IMR-90 (cell line): ENCODE measurements around the gene RPL19. TPM values are rescaled to one million over a fixed set of nuclear protein-coding genes. Genes with fewer than 3 reads are reported as not detected.
"Not testable (repeated sequence)": the region's sequence is repeated elsewhere in the genome, so short reads cannot be mapped to it uniquely, and the experiment has no call there.

Experiments
- ATAC-seq: fragments of 200-7000 bp; cut with Tn5 transposase; 2 replicates; pipeline ENCODE4 v1.9.1; 2020; ENCODE audit warnings: low read depth, mild to moderate bottlenecking, moderate library complexity
- BruUV-seq: library from RNA; stranded (reverse); fragments of 400-500 nt; replicated peaks from 2 replicates; lab custom pipeline; 2021; lab: Mats Ljungman, UMichigan
- CTCF ChIA-PET: fragments of 300-600 bp; formaldehyde crosslinking; extraction: SDS; loops from one replicate; lab custom pipeline; 2021; ENCODE audit warnings: antibody characterized with exemption; lab: Yijun Ruan, JAX
- POLR2A ChIA-PET: fragments of 300-600 bp; sonication (Branson Sonifier 250); formaldehyde crosslinking; loops from one replicate; lab custom pipeline; 2022; ENCODE audit warnings: antibody characterized with exemption; ENCODE audit not compliant: unreplicated experiment; lab: Charles Lee
- DNase-seq: peaks from one replicate; pipeline ENCODE4 v3.0.0; 2013
- H2AFZ ChIP-seq: replicated peaks from 2 replicates; pipeline ENCODE3; 2013; ENCODE audit warnings: low read length, mild to moderate bottlenecking; ENCODE audit not compliant: poor library complexity
- H2AK5ac ChIP-seq: 2 replicates; pipeline ENCODE4 v1.6.1; 2013; ENCODE audit warnings: low read depth, low read length, inconsistent platforms
- H2AK9ac ChIP-seq: replicated peaks from 2 replicates; pipeline ENCODE3; 2013; ENCODE audit warnings: mild to moderate bottlenecking, low read depth, low read length, moderate library complexity; ENCODE audit not compliant: poor library complexity
- H2BK120ac ChIP-seq: 2 replicates; pipeline ENCODE4 v1.6.1; 2013; ENCODE audit warnings: low read depth, low read length, inconsistent platforms
- H2BK15ac ChIP-seq: 3 replicates; pipeline ENCODE4 v1.6.1; 2013; ENCODE audit warnings: low read depth, low read length, inconsistent platforms
- H2BK20ac ChIP-seq: 2 replicates; pipeline ENCODE4 v1.6.1; 2013; ENCODE audit warnings: low read depth, mild to moderate bottlenecking, inconsistent platforms, low read length, moderate library complexity
- H2BK5ac ChIP-seq: 2 replicates; pipeline ENCODE4 v1.6.1; 2013; ENCODE audit warnings: mild to moderate bottlenecking, low read depth, low read length, inconsistent platforms; ENCODE audit not compliant: poor library complexity, severe bottlenecking
- H3K14ac ChIP-seq: replicated peaks from 2 replicates; pipeline ENCODE4 v1.6.1; 2013; ENCODE audit warnings: low read depth, low read length, inconsistent platforms
- H3K18ac ChIP-seq: 2 replicates; pipeline ENCODE4 v1.6.1; 2013; ENCODE audit warnings: low read depth, low read length, control low read depth
- H3K23ac ChIP-seq: 2 replicates; pipeline ENCODE4 v1.6.1; 2013; ENCODE audit warnings: low read depth, low read length, inconsistent platforms
- H3K27ac ChIP-seq: 2 replicates; pipeline ENCODE4 v1.5.1; 2013; ENCODE audit warnings: mild to moderate bottlenecking, control low read depth, low read length; ENCODE audit not compliant: insufficient read depth
- H3K27me3 ChIP-seq: 2 replicates; pipeline ENCODE4 v1.6.1; 2013; ENCODE audit warnings: low read length; ENCODE audit not compliant: control insufficient read depth, insufficient read depth
- H3K36me3 ChIP-seq: 2 replicates; pipeline ENCODE4 v1.6.1; 2013; ENCODE audit warnings: low read length, mixed read lengths; ENCODE audit not compliant: control insufficient read depth, insufficient read depth
- H3K4ac ChIP-seq: 2 replicates; pipeline ENCODE4 v1.6.1; 2013; ENCODE audit warnings: low read depth, low read length, inconsistent platforms
- H3K4me1 ChIP-seq: 2 replicates; pipeline ENCODE4 v1.6.1; 2013; ENCODE audit warnings: low read length, mixed read lengths; ENCODE audit not compliant: control insufficient read depth, insufficient read depth
- H3K4me2 ChIP-seq: 2 replicates; pipeline ENCODE4 v1.6.1; 2013; ENCODE audit warnings: low read depth, mild to moderate bottlenecking, control low read depth, low read length, moderate library complexity
- H3K4me3 ChIP-seq: 2 replicates; pipeline ENCODE4 v1.5.1; 2013; ENCODE audit warnings: low read depth, mild to moderate bottlenecking, control low read depth, low read length, moderate library complexity; ENCODE audit not compliant: insufficient read depth
- H3K56ac ChIP-seq: 2 replicates; pipeline ENCODE4 v1.6.1; 2013; ENCODE audit warnings: low read length, inconsistent platforms; ENCODE audit not compliant: insufficient read depth; ENCODE audit errors: extremely low read depth
- H3K79me1 ChIP-seq, 2 experiments: 2 replicates each; pipeline ENCODE4 v1.6.1; 2013; ENCODE audit warnings: low read length in 2 of 2, inconsistent platforms in 1 of 2, low read depth in 1 of 2
- H3K9ac ChIP-seq: 2 replicates; pipeline ENCODE4 v1.6.1; 2013; ENCODE audit warnings: low read depth, low read length, control low read depth
- H3K9me1 ChIP-seq: 2 replicates; pipeline ENCODE4 v1.6.1; 2013; ENCODE audit warnings: low read length, inconsistent platforms; ENCODE audit not compliant: insufficient read depth
- H3K9me3 ChIP-seq: 2 replicates; pipeline ENCODE4 v1.6.1; 2013; ENCODE audit warnings: low read length; ENCODE audit not compliant: control insufficient read depth, insufficient read depth
- H4K20me1 ChIP-seq: 2 replicates; pipeline ENCODE4 v1.6.1; 2013; ENCODE audit warnings: low read length, inconsistent platforms; ENCODE audit not compliant: insufficient read depth
- H4K5ac ChIP-seq: 2 replicates; pipeline ENCODE4 v1.6.1; 2013; ENCODE audit warnings: mild to moderate bottlenecking, low read depth, low read length, control low read depth
- H4K8ac ChIP-seq, 2 experiments: 2 replicates each; pipeline ENCODE4 v1.6.1; 2013; ENCODE audit warnings: low read depth in 2 of 2, low read length in 2 of 2, control low read depth in 1 of 2, inconsistent platforms in 1 of 2
- H4K91ac ChIP-seq: 2 replicates; pipeline ENCODE4 v1.6.1; 2013; ENCODE audit warnings: low read depth, low read length, inconsistent platforms; ENCODE audit not compliant: insufficient read depth
- WGBS, 2 experiments: methylation state at CpG; one replicate each; pipeline versions ENCODE4 v1.1.5 to v1.1.7; 2013; ENCODE audit warnings: missing lambda C conversion rate in 2 of 2; ENCODE audit not compliant: insufficient read length in 1 of 2; ENCODE audit errors: extremely low coverage in 2 of 2; 5-methylcytosine and 5-hydroxymethylcytosine counted together
- dilution Hi-C: fragments of 300-500 bp; cut with HindIII; formaldehyde crosslinking; loops from one replicate; pipeline ENCODE4 v1.14.3; 2018; ENCODE audit warnings: low sequenced_read_pairs; ENCODE audit not compliant: unreplicated experiment
- in situ Hi-C: fragments of 300-500 bp; cut with MboI; formaldehyde crosslinking; loops from 3 replicates; pipeline ENCODE4 v1.14.3; 2019; ENCODE audit warnings: low sequenced_read_pairs, inconsistent platforms, mixed read lengths
- intact Hi-C: fragments of 100-400 bp; cut with micrococcal nuclease; formaldehyde crosslinking; loops from 2 replicates; pipeline ENCODE4 v1.10.0; 2022
- polyA plus RNA-seq, 3 experiments: library from polyadenylated mRNA; depleted of rRNA; stranded (reverse); fragments of >200 nt; gene quantifications; 2 replicates each; pipeline ENCODE4 v1.2.3, GENCODE V29; 2012; ENCODE audit warnings: low replicate concordance in 1 of 3
- total RNA-seq: library from RNA; depleted of rRNA; stranded (reverse); fragments of >200 nt; gene quantifications from 2 replicates; pipeline ENCODE4 v1.2.3, GENCODE V29; 2012

RPL19 gene
- total and polyA plus RNA-seq, 2 of the 4 experiments (the other 2 are of a cell fraction), result 2,101 to 2,466 TPM

- H3K4me2 ChIP-seq, H3K18ac ChIP-seq, H3K79me1 ChIP-seq, BruUV-seq, H4K20me1 ChIP-seq, H3K36me3 ChIP-seq, H2BK5ac ChIP-seq, DNase-seq, H3K4me1 ChIP-seq, H3K9ac ChIP-seq, H3K4me3 ChIP-seq, dilution Hi-C loops, H2BK15ac ChIP-seq, H4K91ac ChIP-seq, H3K23ac ChIP-seq, CTCF ChIA-PET, H3K9me1 ChIP-seq, POLR2A ChIA-PET, intact Hi-C loops, H3K56ac ChIP-seq, H2AFZ ChIP-seq, ATAC-seq, H4K8ac ChIP-seq, H2AK5ac ChIP-seq, H3K4ac ChIP-seq, H2BK120ac ChIP-seq, H2AK9ac ChIP-seq, H3K9me3 ChIP-seq, H3K27ac ChIP-seq, H2BK20ac ChIP-seq, H3K14ac ChIP-seq, in situ Hi-C loops, H4K5ac ChIP-seq: not testable (repeated sequence)
- H3K27me3 ChIP-seq, result peaks cover 28% of the 10 kb centered on the region
- 100% methylated on average over 1 of the region's 10 CpGs; no CpG with 5 or more reads in 1 of the 2 experiments for WGBS, 2 experiments
Observed at GRCh38 chr17:39168503-39168902, 31.6 kb upstream of the RPL19 start.
